Stimulated activated CD8-positive, alpha-beta memory T cell treated with anti-CD3 and anti-CD28 coated beads, Interleukin-4, amount 100 ng/mL, for 24 hours (primary cell): ENCODE results near the gene ZBTB7C.

Experiments used
- DNase-seq: peaks from one replicate; pipeline ENCODE4 v3.0.0-alpha.2; 2020; ENCODE audit warnings: low read depth

Gene ZBTB7C

GRCh38 chr18:48138660-48139430 lies 270.3 kb downstream of the ZBTB7C start:
- DNase-seq = no peak

- no peak for DNase-seq
Measured at GRCh38 chr18:48138210-48138609, 271.0 kb downstream of the ZBTB7C start.

- DNase-seq = no peak
Measured at GRCh38 chr18:48137374-48138081, 271.7 kb downstream of the ZBTB7C start.

GRCh38 chr18:48136827-48137373 lies 272.3 kb downstream of the ZBTB7C start:
- no peak for DNase-seq

GRCh38 chr18:48136051-48136826 lies 272.9 kb downstream of the ZBTB7C start:
- no peak for DNase-seq

- no peak for DNase-seq
Measured at GRCh38 chr18:48135436-48135966, 273.7 kb downstream of the ZBTB7C start.

- DNase-seq = no peak
Measured at GRCh38 chr18:48134609-48135008, 274.6 kb downstream of the ZBTB7C start.

GRCh38 chr18:48133671-48134251 lies 275.4 kb downstream of the ZBTB7C start:
- no peak for DNase-seq

- no peak for DNase-seq
Measured at GRCh38 chr18:48132797-48133655, 276.2 kb downstream of the ZBTB7C start.

GRCh38 chr18:48131042-48131441 lies 278.1 kb downstream of the ZBTB7C start:
- no peak for DNase-seq

GRCh38 chr18:48129621-48130082 lies 279.5 kb downstream of the ZBTB7C start:
- no peak for DNase-seq

GRCh38 chr18:48127606-48128005 lies 281.6 kb downstream of the ZBTB7C start:
- DNase-seq = no peak

GRCh38 chr18:48126240-48126639 lies 282.9 kb downstream of the ZBTB7C start:
- DNase-seq = no peak

- DNase-seq = no peak
Measured at GRCh38 chr18:48125724-48126123, 283.5 kb downstream of the ZBTB7C start.

GRCh38 chr18:48124857-48125626 lies 284.1 kb downstream of the ZBTB7C start:
- peak; percentile 6 for DNase-seq

- no peak for DNase-seq
Measured at GRCh38 chr18:48123941-48124340, 285.2 kb downstream of the ZBTB7C start.

GRCh38 chr18:48123324-48123723 lies 285.9 kb downstream of the ZBTB7C start:
- no peak for DNase-seq

- no peak for DNase-seq
Measured at GRCh38 chr18:48122816-48123215, 286.4 kb downstream of the ZBTB7C start.

- DNase-seq = no peak
Measured at GRCh38 chr18:48122376-48122775, 286.8 kb downstream of the ZBTB7C start.

- no peak for DNase-seq
Measured at GRCh38 chr18:48121752-48122151, 287.4 kb downstream of the ZBTB7C start.
